WTC11 (cell line): ENCODE data around the gene GNLY.

ENCODE experiments used
- CBFB ChIP-seq: sonication (generic); formaldehyde crosslinking; IDR thresholded peaks from 2 replicates; pipeline ENCODE4 v1.8.1; 2022; ENCODE audit warnings: mild to moderate bottlenecking, low read depth, missing genetic modification reagents
- CREB1 ChIP-seq: sonication (generic); formaldehyde crosslinking; IDR thresholded peaks from 2 replicates; pipeline ENCODE4 v1.8.0; 2023; ENCODE audit warnings: mild to moderate bottlenecking, missing genetic modification reagents
- CTCF ChIP-seq: fragments of 200-600 bp; IDR thresholded peaks from 2 replicates; pipeline ENCODE4 v1.8.0; 2022; ENCODE audit warnings: antibody characterized with exemption
- ETV6 ChIP-seq: sonication (generic); formaldehyde crosslinking; IDR thresholded peaks from 2 replicates; pipeline ENCODE4 v1.8.1; 2022; ENCODE audit warnings: mild to moderate bottlenecking, missing genetic modification reagents
- FOXK1 ChIP-seq: sonication (generic); formaldehyde crosslinking; IDR thresholded peaks from 2 replicates; pipeline ENCODE4 v1.8.0; 2022; ENCODE audit warnings: mild to moderate bottlenecking, moderate library complexity, missing genetic modification reagents
- KAT7 ChIP-seq: sonication (generic); formaldehyde crosslinking; IDR thresholded peaks from 2 replicates; pipeline ENCODE4 v1.8.1; 2023; ENCODE audit warnings: missing genetic modification reagents, mild to moderate bottlenecking, borderline replicate concordance
- MAX ChIP-seq: sonication (generic); formaldehyde crosslinking; IDR thresholded peaks from 2 replicates; pipeline ENCODE4 v1.8.0; 2022; ENCODE audit warnings: mild to moderate bottlenecking, missing genetic modification reagents
- PRRX2 ChIP-seq: fragments of 250-450 bp; sonication (Bioruptor Pico); IDR thresholded peaks from 2 replicates; pipeline ENCODE4 v1.8.0; 2021; ENCODE audit warnings: mild to moderate bottlenecking
- SP1 ChIP-seq: sonication (generic); formaldehyde crosslinking; conservative IDR thresholded peaks from 2 replicates; pipeline ENCODE4 v1.8.1; 2022; ENCODE audit warnings: missing genetic modification reagents
- ZNF121 ChIP-seq: sonication (generic); formaldehyde crosslinking; IDR thresholded peaks from 2 replicates; pipeline ENCODE4 v1.8.0; 2023; ENCODE audit warnings: missing genetic modification reagents
- ZNF416 ChIP-seq: fragments of 250-450 bp; sonication (Bioruptor Pico); IDR thresholded peaks from 2 replicates; pipeline ENCODE4 v1.9.0; 2021; ENCODE audit warnings: mild to moderate bottlenecking, inconsistent platforms

GRCh38 chr2:85684806-85685205 lies 9.4 kb upstream of the GNLY start:
- no peak for TF ChIP-seq CTCF
- TF ChIP-seq ZNF121 (CRISPR knock-in tag): no peak
- no peak for TF ChIP-seq ETV6 (CRISPR knock-in tag)
- TF ChIP-seq MAX (CRISPR knock-in tag): no peak
- TF ChIP-seq CREB1 (CRISPR knock-in tag): no peak
- no peak for TF ChIP-seq ZNF416 (CRISPR knock-in tag)
- no peak for TF ChIP-seq PRRX2 (CRISPR knock-in tag)
- no peak for TF ChIP-seq FOXK1 (CRISPR knock-in tag)
- no peak for TF ChIP-seq KAT7 (CRISPR knock-in tag)
- no peak for TF ChIP-seq CBFB (CRISPR knock-in tag)
- TF ChIP-seq SP1 (CRISPR knock-in tag): no peak
